ENCODE data around the gene P3H1.
"Not testable (repeated sequence)": the region's sequence is repeated elsewhere in the genome, so short reads cannot be mapped to it uniquely, and the experiment has no call there.

The P3H1 gene

GRCh38 chr1:42766741-42767509 lies at the start of gene P3H1, which contains the start of gene C1orf50:
P3H1 (minus strand) TSS chr1:42767028; CDS start chr1:42766971, 57 bp downstream.
C1orf50 (plus strand) TSS chr1:42767249; CDS start chr1:42767312, 63 bp downstream.
- DNase-seq, result peak; percentile 99

GRCh38 chr1:42815941-42816584 lies 49.2 kb upstream of the P3H1 start:
- DNase-seq, result no peak

GRCh38 chr1:42814815-42815214 lies 48.0 kb upstream of the P3H1 start:
- DNase-seq, result not testable (repeated sequence)

GRCh38 chr1:42807056-42807668 lies 40.3 kb upstream of the P3H1 start:
- no peak for DNase-seq

- no peak for DNase-seq
These were observed 39.8 kb upstream of the P3H1 start for GRCh38 chr1:42806593-42806992.

GRCh38 chr1:42806171-42806570 lies 39.3 kb upstream of the P3H1 start:
- no peak for DNase-seq

GRCh38 chr1:42801832-42802473 lies 35.1 kb upstream of the P3H1 start:
- DNase-seq, result no peak

GRCh38 chr1:42797979-42798378 lies 31.2 kb upstream of the P3H1 start:
- no peak for DNase-seq

- no peak for DNase-seq
These were observed 30.6 kb upstream of the P3H1 start for GRCh38 chr1:42797414-42797813.

- no peak for DNase-seq
These were observed 27.0 kb upstream of the P3H1 start for GRCh38 chr1:42793824-42794223.

- no peak for DNase-seq
These were observed 21.2 kb upstream of the P3H1 start for GRCh38 chr1:42788021-42788420.

GRCh38 chr1:42786097-42786496 lies 19.3 kb upstream of the P3H1 start:
- DNase-seq, result no peak

- peak; percentile 69 for DNase-seq
These were observed 18.3 kb upstream of the P3H1 start, which contains the start of gene TMEM269 for GRCh38 chr1:42784946-42785693. TMEM269 (plus strand) TSS chr1:42784991; CDS start chr1:42789894, 4,903 bp downstream.

GRCh38 chr1:42784547-42784945 lies 17.7 kb upstream of the P3H1 start:
- DNase-seq, result no peak

GRCh38 chr1:42783092-42783491 lies 16.3 kb upstream of the P3H1 start:
- no peak for DNase-seq

- DNase-seq, result no peak
These were observed 13.3 kb upstream of the P3H1 start for GRCh38 chr1:42780176-42780575.

GRCh38 chr1:42779725-42780124 lies 12.9 kb upstream of the P3H1 start:
- no peak for DNase-seq

GRCh38 chr1:42777852-42778251 lies 11.0 kb upstream of the P3H1 start:
- DNase-seq, result no peak

- DNase-seq, result no peak
These were observed 9.7 kb upstream of the P3H1 start for GRCh38 chr1:42776502-42776901.

GRCh38 chr1:42774928-42775526 lies 8.2 kb upstream of the P3H1 start:
- no peak for DNase-seq

- no peak for DNase-seq
These were observed 6.6 kb upstream of the P3H1 start for GRCh38 chr1:42773420-42773819.

GRCh38 chr1:42769811-42770210 lies 3.0 kb upstream of the P3H1 start:
- no peak for DNase-seq
